ENCODE results near the gene SMCR8.

SMCR8 gene

GRCh38 chr17:18321309-18321708, 6.2 kb downstream of the SMCR8 start:
- no peak overlapping the region for H3K9ac ChIP-seq (ENCODE audit: insufficient read length)
- H3K27ac ChIP-seq: no peak overlapping the region
- H3K4me3 ChIP-seq: no peak overlapping the region
- TF ChIP-seq POLR2AphosphoS5 (IDR thresholded peaks at IDR 0.05; ENCODE audit: borderline replicate concordance, low read depth, low read length): no peak
- no peak for TF ChIP-seq FOXP2 (optimal IDR thresholded peaks at IDR 0.05; ENCODE audit: control extremely low read depth, extremely low read length, insufficient read depth)
- TF ChIP-seq EZH2 (IDR thresholded peaks at IDR 0.05): no peak
- peaks cover 4% of the 10 kb centered on the region; the same call in 1 of the 2 replicates for H3K36me3 ChIP-seq (ENCODE audit: insufficient read depth, low read length)
- DNase-seq (ENCODE audit: low read depth, low spot score): no peak
- H3K9me3 ChIP-seq (ENCODE audit: low read depth, low read length): no peaks in the 10 kb centered on the region

GRCh38 chr17:18322522-18322921, 7.4 kb downstream of the SMCR8 start:
- H3K9me3 ChIP-seq (ENCODE audit: low read depth, low read length): no peaks in the 10 kb centered on the region
- H3K36me3 ChIP-seq (ENCODE audit: insufficient read depth, low read length): peaks cover 4% of the 10 kb centered on the region; the same call in 1 of the 2 replicates
- H3K9ac ChIP-seq (ENCODE audit: insufficient read length): no peak overlapping the region
- H3K27ac ChIP-seq: no peak overlapping the region
- no peak overlapping the region for H3K4me3 ChIP-seq
- TF ChIP-seq POLR2AphosphoS5 (IDR thresholded peaks at IDR 0.05; ENCODE audit: borderline replicate concordance, low read depth, low read length): no peak
- no peak for TF ChIP-seq FOXP2 (optimal IDR thresholded peaks at IDR 0.05; ENCODE audit: control extremely low read depth, extremely low read length, insufficient read depth)
- TF ChIP-seq EZH2 (IDR thresholded peaks at IDR 0.05): no peak
- no peak for DNase-seq (ENCODE audit: low read depth, low spot score)

GRCh38 chr17:18323007-18323406, 7.9 kb downstream of the SMCR8 start:
- H3K36me3 ChIP-seq (ENCODE audit: insufficient read depth, low read length): peaks cover 4% of the 10 kb centered on the region; the same call in 1 of the 2 replicates
- no peak for TF ChIP-seq EZH2 (IDR thresholded peaks at IDR 0.05)
- no peak for TF ChIP-seq POLR2AphosphoS5 (IDR thresholded peaks at IDR 0.05; ENCODE audit: borderline replicate concordance, low read depth, low read length)
- TF ChIP-seq FOXP2 (optimal IDR thresholded peaks at IDR 0.05; ENCODE audit: control extremely low read depth, extremely low read length, insufficient read depth): no peak
- H3K27ac ChIP-seq: no peak overlapping the region
- H3K4me3 ChIP-seq: no peak overlapping the region
- H3K9ac ChIP-seq (ENCODE audit: insufficient read length): no peak overlapping the region
- H3K9me3 ChIP-seq (ENCODE audit: low read depth, low read length): no peaks in the 10 kb centered on the region
- no peak for DNase-seq (ENCODE audit: low read depth, low spot score)

- Histone ChIP-seq H3K36me3 (ENCODE audit: insufficient read depth, low read length) (peaks cover 4% of the 10 kb centered on the region; the same call in 1 of the 2 replicates), H3K9me3 (ENCODE audit: low read depth, low read length) (no peaks in the 10 kb centered on the region), H3K9ac (ENCODE audit: insufficient read length) (no peak overlapping the region), H3K4me3 (no peak overlapping the region), H3K27ac (no peak overlapping the region)
- no peak for DNase-seq (ENCODE audit: low read depth, low spot score)
- TF ChIP-seq POLR2AphosphoS5 (IDR thresholded peaks at IDR 0.05; ENCODE audit: borderline replicate concordance, low read depth, low read length) (no peak), FOXP2 (optimal IDR thresholded peaks at IDR 0.05; ENCODE audit: control extremely low read depth, extremely low read length, insufficient read depth) (no peak), EZH2 (IDR thresholded peaks at IDR 0.05) (no peak)
Observed at GRCh38 chr17:18323507-18324139, 8.5 kb downstream of the SMCR8 start.

- no peak for DNase-seq (ENCODE audit: low read depth, low spot score)
- no peak for TF ChIP-seq EZH2 (IDR thresholded peaks at IDR 0.05)
- no peak for TF ChIP-seq POLR2AphosphoS5 (IDR thresholded peaks at IDR 0.05; ENCODE audit: borderline replicate concordance, low read depth, low read length)
- no peak for TF ChIP-seq FOXP2 (optimal IDR thresholded peaks at IDR 0.05; ENCODE audit: control extremely low read depth, extremely low read length, insufficient read depth)
- peaks cover 6% of the 10 kb centered on the region; the same call in 1 of the 2 replicates for H3K36me3 ChIP-seq (ENCODE audit: insufficient read depth, low read length)
- H3K9ac ChIP-seq (ENCODE audit: insufficient read length): no peak overlapping the region
- H3K9me3 ChIP-seq (ENCODE audit: low read depth, low read length): no peaks in the 10 kb centered on the region
- no peak overlapping the region for H3K27ac ChIP-seq
- no peak overlapping the region for H3K4me3 ChIP-seq
Observed at GRCh38 chr17:18324140-18325050, 9.3 kb downstream of the SMCR8 start.

- H3K9me3 ChIP-seq (ENCODE audit: low read depth, low read length): no peaks in the 10 kb centered on the region
- H3K27ac ChIP-seq: no peak overlapping the region
- no peak for DNase-seq (ENCODE audit: low read depth, low spot score)
- H3K36me3 ChIP-seq (ENCODE audit: insufficient read depth, low read length): peaks cover 6% of the 10 kb centered on the region; the same call in 1 of the 2 replicates
- H3K9ac ChIP-seq (ENCODE audit: insufficient read length): no peak overlapping the region
- TF ChIP-seq POLR2AphosphoS5 (IDR thresholded peaks at IDR 0.05; ENCODE audit: borderline replicate concordance, low read depth, low read length): no peak
- no peak for TF ChIP-seq EZH2 (IDR thresholded peaks at IDR 0.05)
- TF ChIP-seq FOXP2 (optimal IDR thresholded peaks at IDR 0.05; ENCODE audit: control extremely low read depth, extremely low read length, insufficient read depth): no peak
- H3K4me3 ChIP-seq: no peak overlapping the region
Observed at GRCh38 chr17:18326039-18326438, 10.9 kb downstream of the SMCR8 start.

GRCh38 chr17:18326572-18326971, 11.5 kb downstream of the SMCR8 start:
- no peaks in the 10 kb centered on the region for H3K9me3 ChIP-seq (ENCODE audit: low read depth, low read length)
- H3K36me3 ChIP-seq (ENCODE audit: insufficient read depth, low read length): peaks cover 6% of the 10 kb centered on the region; the same call in 1 of the 2 replicates
- H3K27ac ChIP-seq: no peak overlapping the region
- no peak for DNase-seq (ENCODE audit: low read depth, low spot score)
- H3K4me3 ChIP-seq: no peak overlapping the region
- no peak overlapping the region for H3K9ac ChIP-seq (ENCODE audit: insufficient read length)
- TF ChIP-seq FOXP2 (optimal IDR thresholded peaks at IDR 0.05; ENCODE audit: control extremely low read depth, extremely low read length, insufficient read depth) (no peak), POLR2AphosphoS5 (IDR thresholded peaks at IDR 0.05; ENCODE audit: borderline replicate concordance, low read depth, low read length) (no peak), EZH2 (IDR thresholded peaks at IDR 0.05) (no peak)

DNA sequence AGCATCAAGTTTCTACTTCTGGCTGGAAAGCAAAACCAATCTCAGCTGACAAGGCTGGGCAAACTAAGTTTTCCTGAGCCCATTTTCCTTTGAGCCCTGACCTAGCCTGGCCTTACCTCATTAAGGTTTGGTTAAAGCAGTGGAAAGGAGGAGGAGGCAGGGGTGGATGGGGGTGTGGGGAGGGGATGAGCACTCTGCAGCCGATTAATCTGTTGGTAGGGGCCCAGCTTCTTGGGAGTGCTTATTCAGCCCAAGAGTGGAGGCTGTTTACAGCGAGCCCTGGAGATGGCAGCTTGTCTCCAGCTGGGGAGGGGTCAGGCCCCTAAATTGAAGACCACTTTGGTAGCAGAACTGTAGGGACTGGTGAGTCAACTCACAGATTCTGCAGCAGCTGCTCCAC, 12.0 kb downstream of the SMCR8 start:
- no peaks in the 10 kb centered on the region for H3K9me3 ChIP-seq (ENCODE audit: low read depth, low read length)
- TF ChIP-seq POLR2AphosphoS5 (IDR thresholded peaks at IDR 0.05; ENCODE audit: borderline replicate concordance, low read depth, low read length) (no peak), EZH2 (IDR thresholded peaks at IDR 0.05) (no peak), FOXP2 (optimal IDR thresholded peaks at IDR 0.05; ENCODE audit: control extremely low read depth, extremely low read length, insufficient read depth) (no peak)
- H3K36me3 ChIP-seq (ENCODE audit: insufficient read depth, low read length): peaks cover 6% of the 10 kb centered on the region; the same call in 1 of the 2 replicates
- no peak overlapping the region for H3K9ac ChIP-seq (ENCODE audit: insufficient read length)
- H3K4me3 ChIP-seq: no peak overlapping the region
- no peak overlapping the region for H3K27ac ChIP-seq
- no peak for DNase-seq (ENCODE audit: low read depth, low spot score)

All from SK-N-MC (cell line).